ENCODE results near the gene CCDC3.
"Not testable (repeated sequence)": the region's sequence is repeated elsewhere in the genome, so short reads cannot be mapped to it uniquely, and the experiment has no call there.

The CCDC3 gene

GRCh38 chr10:13001041-13001886, at the start of gene CCDC3:
Gene CCDC3 (minus strand): TSS chr10:13001713. CDS start chr10:13001570, 143 bp downstream.
- peak; percentile 90 for DNase-seq

- DNase-seq = no peak
Measured at GRCh38 chr10:13051126-13051694, 49.7 kb upstream of the CCDC3 start.

GRCh38 chr10:13049774-13050420, 48.4 kb upstream of the CCDC3 start:
- peak; percentile 86 for DNase-seq

GRCh38 chr10:13048762-13049161, 47.2 kb upstream of the CCDC3 start:
- DNase-seq = no peak

- peak; percentile 37 for DNase-seq
Measured at GRCh38 chr10:13047529-13048206, 46.2 kb upstream of the CCDC3 start.

GRCh38 chr10:13046851-13047528, 45.5 kb upstream of the CCDC3 start:
- peak; percentile 97 for DNase-seq

- DNase-seq = no peak
Measured at GRCh38 chr10:13043520-13043919, 42.0 kb upstream of the CCDC3 start.

- DNase-seq = no peak
Measured at GRCh38 chr10:13039761-13040160, 38.2 kb upstream of the CCDC3 start.

GRCh38 chr10:13038391-13038790, 36.9 kb upstream of the CCDC3 start:
- DNase-seq = no peak

GRCh38 chr10:13037832-13038231, 36.3 kb upstream of the CCDC3 start:
- no peak for DNase-seq

- no peak for DNase-seq
Measured at GRCh38 chr10:13036841-13037240, 35.3 kb upstream of the CCDC3 start.

GRCh38 chr10:13035731-13036130, 34.2 kb upstream of the CCDC3 start:
- DNase-seq = not testable (repeated sequence)

GRCh38 chr10:13026873-13027272, 25.4 kb upstream of the CCDC3 start:
- DNase-seq = no peak

GRCh38 chr10:13023754-13024153, 22.2 kb upstream of the CCDC3 start:
- no peak for DNase-seq

- no peak for DNase-seq
Measured at GRCh38 chr10:13019280-13019679, 17.8 kb upstream of the CCDC3 start.

- DNase-seq = no peak
Measured at GRCh38 chr10:13018171-13018570, 16.7 kb upstream of the CCDC3 start.

- DNase-seq = no peak
Measured at GRCh38 chr10:13016886-13017285, 15.4 kb upstream of the CCDC3 start.

- no peak for DNase-seq
Measured at GRCh38 chr10:13016426-13016825, 14.9 kb upstream of the CCDC3 start.

GRCh38 chr10:13006037-13006436, 4.5 kb upstream of the CCDC3 start:
- DNase-seq = no peak

- DNase-seq = no peak
Measured at GRCh38 chr10:13003759-13004158, 2.2 kb upstream of the CCDC3 start.

GRCh38 chr10:13003004-13003403, 1.5 kb upstream of the CCDC3 start:
- no peak for DNase-seq

- no peak for DNase-seq
Measured at GRCh38 chr10:13001887-13002212, 337 bp upstream of the CCDC3 start.

GRCh38 chr10:13000431-13000830, 1.1 kb downstream of the CCDC3 start:
- peak; percentile 30 for DNase-seq

Measured in NCI-H146 (cell line).